Superior temporal gyrus (tissue), 1 donor: ENCODE measurements around the gene TRIM51.
"Not testable (repeated sequence)": the region's sequence is repeated elsewhere in the genome, so short reads cannot be mapped to it uniquely, and the experiment has no call there.

Experiments used
- DNase-seq: peaks from one replicate; pipeline ENCODE4 v3.0.0-alpha.2; 2016; ENCODE audit errors: extremely low spot score

Gene TRIM51, protein sequence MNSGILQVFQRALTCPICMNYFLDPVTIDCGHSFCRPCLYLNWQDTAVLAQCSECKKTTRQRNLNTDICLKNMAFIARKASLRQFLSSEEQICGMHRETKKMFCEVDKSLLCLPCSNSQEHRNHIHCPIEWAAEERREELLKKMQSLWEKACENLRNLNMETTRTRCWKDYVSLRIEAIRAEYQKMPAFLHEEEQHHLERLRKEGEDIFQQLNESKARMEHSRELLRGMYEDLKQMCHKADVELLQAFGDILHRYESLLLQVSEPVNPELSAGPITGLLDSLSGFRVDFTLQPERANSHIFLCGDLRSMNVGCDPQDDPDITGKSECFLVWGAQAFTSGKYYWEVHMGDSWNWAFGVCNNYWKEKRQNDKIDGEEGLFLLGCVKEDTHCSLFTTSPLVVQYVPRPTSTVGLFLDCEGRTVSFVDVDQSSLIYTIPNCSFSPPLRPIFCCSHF

DNA sequence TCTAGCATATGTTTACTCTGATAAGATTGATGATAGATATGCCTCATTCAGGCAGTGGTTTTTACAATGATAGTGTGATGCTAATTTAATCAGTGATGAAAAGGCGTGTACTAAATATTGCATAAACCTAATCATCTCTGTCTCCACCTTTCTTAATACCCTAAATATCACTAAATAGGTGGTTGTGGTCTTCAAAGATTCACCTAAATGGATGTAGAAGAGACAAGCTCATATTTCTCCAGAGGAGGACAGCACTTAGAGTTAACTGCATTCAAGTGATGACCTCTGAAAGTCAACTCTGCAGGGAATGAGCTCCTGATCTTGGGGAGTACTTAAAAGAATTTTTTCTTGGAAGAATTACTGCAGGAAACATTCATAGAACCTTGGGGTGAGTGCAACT is at the start of gene TRIM51:
Gene TRIM51, plus strand, starts transcription at position 301 of the 400 bp plus-strand sequence. CDS start 2,132 bp downstream, outside the sequence.
- DNase-seq: not testable (repeated sequence)

- DNase-seq: no peak
These were observed 44.6 kb upstream of the TRIM51 start, which contains the start of gene OR5D16 for GRCh38 chr11:55838452-55838851. OR5D16 (plus strand) TSS chr11:55838752; CDS start chr11:55838752, 0 bp downstream.

DNA sequence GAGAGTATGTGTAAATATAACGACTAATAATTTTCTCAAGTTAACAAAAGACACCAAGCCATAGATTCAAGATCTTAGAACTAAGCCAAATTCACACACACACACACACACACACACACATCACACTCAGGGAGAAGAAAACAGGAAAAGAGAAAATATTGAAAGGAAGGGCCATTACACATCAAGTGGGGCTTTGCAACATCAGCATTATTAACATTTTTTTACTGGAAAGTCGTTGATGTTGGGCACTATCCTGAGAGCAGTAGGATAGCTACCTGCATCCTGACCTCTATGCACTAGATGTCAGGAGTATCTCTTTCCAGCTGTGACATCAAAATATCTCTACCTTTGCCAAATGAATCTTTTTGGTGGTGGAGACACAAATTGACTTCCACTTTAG is 35.6 kb upstream of the TRIM51 start:
- DNase-seq: no peak

- DNase-seq: no peak
These were observed 34.1 kb upstream of the TRIM51 start for GRCh38 chr11:55849037-55849436.

- no peak for DNase-seq
These were observed 31.0 kb upstream of the TRIM51 start for GRCh38 chr11:55852141-55852540.

DNA sequence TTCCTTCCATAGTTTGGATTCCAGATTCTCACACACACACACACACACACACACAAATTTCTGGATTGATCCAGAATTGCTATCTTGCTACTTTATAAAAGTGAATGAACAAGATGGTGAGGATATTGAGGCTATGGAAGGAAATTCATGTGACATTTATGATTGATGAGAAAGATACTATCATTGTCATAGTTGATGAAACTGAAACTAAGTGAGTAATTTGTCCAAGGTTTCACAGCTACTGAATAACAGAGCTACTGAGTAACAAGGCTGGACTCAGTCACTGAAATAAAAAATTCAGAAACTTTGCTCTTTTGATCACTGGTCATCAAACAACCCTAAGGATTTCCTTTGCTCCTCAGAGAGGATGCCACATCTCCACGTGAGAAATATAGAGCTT is 28.4 kb upstream of the TRIM51 start:
- no peak for DNase-seq

GRCh38 chr11:55867354-55867753 is 15.7 kb upstream of the TRIM51 start:
- not testable (repeated sequence) for DNase-seq

DNA sequence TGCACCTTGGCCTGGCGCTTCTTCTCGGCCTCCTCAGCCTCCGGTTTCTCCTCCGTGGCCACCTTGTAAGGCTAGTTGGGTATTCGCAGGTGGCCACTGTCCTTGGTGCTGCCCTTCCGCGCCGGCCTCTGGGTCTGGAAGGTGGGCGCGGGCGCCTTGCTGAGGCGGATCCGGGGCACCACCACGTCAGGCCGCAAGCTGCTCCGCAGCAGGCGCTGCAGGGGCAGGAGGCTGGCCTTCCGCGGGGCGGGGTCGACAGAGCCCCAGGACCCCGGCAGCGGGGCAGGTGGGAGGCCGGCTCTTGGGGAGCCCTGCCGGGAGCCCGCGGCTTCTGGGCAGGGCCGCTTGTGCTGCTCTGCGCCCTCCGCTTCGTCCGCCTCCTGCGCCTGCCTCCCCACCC is 10.4 kb upstream of the TRIM51 start:
- not testable (repeated sequence) for DNase-seq

- not testable (repeated sequence) for DNase-seq
These were observed 10.0 kb upstream of the TRIM51 start for GRCh38 chr11:55873146-55873545.

- not testable (repeated sequence) for DNase-seq
These were observed 1.9 kb downstream of the TRIM51 start for GRCh38 chr11:55884995-55885394.

DNA sequence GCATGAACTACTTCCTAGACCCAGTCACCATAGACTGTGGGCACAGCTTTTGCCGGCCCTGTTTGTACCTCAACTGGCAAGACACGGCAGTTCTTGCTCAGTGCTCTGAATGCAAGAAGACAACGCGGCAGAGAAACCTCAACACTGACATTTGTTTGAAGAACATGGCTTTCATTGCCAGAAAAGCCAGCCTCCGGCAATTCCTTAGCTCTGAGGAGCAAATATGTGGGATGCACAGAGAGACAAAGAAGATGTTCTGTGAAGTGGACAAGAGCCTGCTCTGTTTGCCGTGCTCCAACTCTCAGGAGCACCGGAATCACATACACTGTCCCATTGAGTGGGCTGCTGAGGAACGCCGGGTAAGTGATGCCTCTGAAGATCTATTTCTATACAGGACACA is 2.4 kb downstream of the TRIM51 start:
- DNase-seq: not testable (repeated sequence)

DNA sequence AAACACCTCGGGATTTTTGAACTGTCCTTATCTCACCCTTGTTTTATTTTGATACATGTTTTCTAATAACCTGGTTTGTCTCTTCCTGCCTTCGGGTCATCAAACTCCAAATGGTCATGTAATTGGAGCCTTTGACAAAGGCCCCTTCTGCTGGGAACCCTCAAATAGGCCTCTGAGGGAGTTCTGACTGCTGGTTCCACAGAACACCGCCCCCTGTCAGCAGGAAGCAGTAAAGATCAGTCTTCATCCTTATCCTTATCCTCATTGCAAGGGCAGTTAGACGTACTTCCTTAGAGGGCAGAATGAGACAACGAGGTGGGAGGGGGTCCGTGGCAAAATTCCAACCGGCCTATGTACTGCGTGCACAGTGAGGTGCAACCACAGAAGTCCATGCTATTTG is 12.1 kb downstream of the TRIM51 start:
- DNase-seq: no peak

GRCh38 chr11:55902308-55902707 is 19.2 kb downstream of the TRIM51 start:
- DNase-seq: no peak

- DNase-seq: no peak
These were observed 31.4 kb downstream of the TRIM51 start, which contains the start of gene OR5W2 for GRCh38 chr11:55914482-55914881. OR5W2 (minus strand) TSS chr11:55914582; CDS start chr11:55914582, 0 bp downstream.

DNA sequence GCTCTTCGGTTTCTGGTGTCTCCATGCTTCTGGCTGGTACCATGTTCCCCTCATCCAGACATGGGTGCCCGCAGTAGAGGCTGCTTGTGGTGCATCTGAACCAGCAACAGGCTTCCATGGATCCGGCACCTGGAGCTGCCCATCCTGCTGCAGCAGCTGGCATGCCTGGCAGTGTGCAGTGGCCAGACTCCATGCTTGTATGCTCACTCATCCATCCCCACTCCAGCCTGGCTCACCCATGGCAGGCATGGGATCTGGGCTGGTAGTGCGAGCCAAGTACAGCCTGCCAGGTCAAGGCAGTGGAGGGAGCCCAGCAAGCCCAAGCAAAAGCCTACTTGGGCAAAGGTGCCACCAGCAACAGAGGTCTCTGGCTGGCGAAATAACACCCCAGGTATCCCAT is 37.4 kb downstream of the TRIM51 start:
- no peak for DNase-seq

DNA sequence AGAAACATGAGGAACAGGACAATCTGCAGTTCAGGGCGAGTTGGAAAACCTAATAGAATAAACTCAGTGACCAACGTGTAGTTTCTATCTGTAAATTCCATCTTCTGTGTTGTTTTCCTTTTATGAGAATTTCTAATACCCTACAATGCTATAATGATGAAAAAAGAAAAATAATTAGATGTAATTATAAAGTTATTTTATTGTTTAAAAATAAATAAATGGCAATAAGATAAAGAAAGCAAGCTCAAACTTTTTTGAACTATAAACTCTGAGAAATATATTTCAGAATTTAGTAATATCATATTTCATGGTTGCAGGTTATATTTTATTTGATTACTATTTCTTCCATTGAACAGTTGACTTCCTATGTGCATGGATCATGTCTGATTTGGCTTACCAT is 53.2 kb downstream of the TRIM51 start, which contains the start of gene OR5I1:
Gene OR5I1, minus strand, starts transcription at position 101 of the 400 bp plus-strand sequence. Its CDS starts 0 bp downstream, at position 101.
- no peak for DNase-seq
